OCI-LY7 (cell line): ENCODE data around the gene ARHGEF40. TPM values are rescaled to one million over a fixed set of nuclear protein-coding genes. Genes with fewer than 3 reads are reported as not detected.

Experiments used
- BruUV-seq: library from RNA; stranded (reverse); fragments of 400-500 nt; replicated peaks from 2 replicates; lab custom pipeline; 2021; lab: Mats Ljungman, UMichigan
- CTCF ChIA-PET: fragments of 300-600 bp; sonication (Branson Sonifier 250); formaldehyde crosslinking; loops from one replicate; lab custom pipeline; 2022; ENCODE audit warnings: antibody characterized with exemption; ENCODE audit not compliant: unreplicated experiment; lab: Charles Lee
- POLR2A ChIA-PET: fragments of 300-600 bp; sonication (Branson Sonifier 250); formaldehyde crosslinking; loops from one replicate; lab custom pipeline; 2022; ENCODE audit warnings: antibody characterized with exemption; lab: Charles Lee
- DNase-seq: peaks from one replicate; pipeline ENCODE4 v3.0.0-alpha.2; 2015; ENCODE audit warnings: low spot score
- H2AFZ ChIP-seq: fragments of 200-600 bp; sonication (generic), shearing (Covaris generic); 2 replicates; pipeline ENCODE4 v1.6.1; 2014; ENCODE audit warnings: mild to moderate bottlenecking, antibody characterized with exemption, low read length, moderate library complexity
- H3K27ac ChIP-seq: fragments of 200-600 bp; sonication (generic); 2 replicates; pipeline ENCODE4 v1.5.1; 2014; ENCODE audit warnings: mixed run types, low read depth, mild to moderate bottlenecking, moderate library complexity, low read length, inconsistent platforms; ENCODE audit not compliant: poor library complexity, severe bottlenecking
- H3K36me3 ChIP-seq: fragments of 200-600 bp; sonication (generic); 2 replicates; pipeline ENCODE4 v1.6.1; 2014; ENCODE audit warnings: mild to moderate bottlenecking, antibody characterized with exemption, low read length, moderate library complexity, mixed read lengths; ENCODE audit not compliant: insufficient read depth
- H3K4me1 ChIP-seq: fragments of 200-600 bp; sonication (generic); 2 replicates; pipeline ENCODE4 v1.5.1; 2014; ENCODE audit warnings: mild to moderate bottlenecking, low read length; ENCODE audit not compliant: insufficient read depth, poor library complexity, severe bottlenecking
- H3K4me2 ChIP-seq: fragments of 200-600 bp; sonication (generic); 2 replicates; pipeline ENCODE4 v1.6.1; 2014; ENCODE audit warnings: mild to moderate bottlenecking, low read length
- H3K4me3 ChIP-seq: fragments of 200-600 bp; sonication (generic); 2 replicates; pipeline ENCODE4 v1.5.1; 2014; ENCODE audit warnings: mild to moderate bottlenecking, low read depth, low read length; ENCODE audit not compliant: poor library complexity, severe bottlenecking
- H3K79me2 ChIP-seq: fragments of 200-600 bp; sonication (generic); 2 replicates; pipeline ENCODE4 v1.6.1; 2016; ENCODE audit warnings: low read depth, mild to moderate bottlenecking, low read length, moderate library complexity, mixed read lengths; ENCODE audit not compliant: insufficient read depth
- H3K9me2 ChIP-seq: fragments of 200-600 bp; sonication (generic); 2 replicates; pipeline ENCODE4 v1.6.1; 2016; ENCODE audit warnings: mild to moderate bottlenecking, low read length, mixed read lengths; ENCODE audit not compliant: insufficient read depth
- H3K9me3 ChIP-seq: fragments of 200-600 bp; sonication (generic); 2 replicates; pipeline ENCODE4 v1.6.1; 2014; ENCODE audit warnings: mild to moderate bottlenecking, mixed run types, low read length, mixed read lengths
- H4K20me1 ChIP-seq: fragments of 200-600 bp; sonication (generic); 2 replicates; pipeline ENCODE4 v1.6.1; 2014; ENCODE audit warnings: mild to moderate bottlenecking, antibody characterized with exemption, low read length, moderate library complexity, mixed read lengths; ENCODE audit not compliant: insufficient read depth
- EZH2phosphoT487 ChIP-seq: fragments of 200-600 bp; sonication (generic); IDR thresholded peaks from 2 replicates; pipeline ENCODE4 v1.6.1; 2018; ENCODE audit warnings: low read depth, borderline replicate concordance, mild to moderate bottlenecking, mixed run types, antibody characterized with exemption, low read length, moderate library complexity, mixed read lengths
- intact Hi-C: fragments of 100-400 bp; cut with micrococcal nuclease; formaldehyde crosslinking; loops from one replicate; pipeline ENCODE4 v1.10.0; 2022; ENCODE audit not compliant: unreplicated experiment
- total RNA-seq, 2 experiments: library from RNA; depleted of rRNA in 1 of 2; stranded (reverse); fragments of >200 nt in 1 of 2; shearing (Covaris generic) in 1 of 2; gene quantifications; 2 replicates each; pipeline ENCODE4 v1.2.3, GENCODE V29; 2014 to 2022
- TF ChIP-seq, protein P1 (sequence below): fragments of 200-600 bp; sonication (generic); conservative IDR thresholded peaks from 2 replicates; pipeline ENCODE4 v1.5.1; 2014; ENCODE audit warnings: mild to moderate bottlenecking, antibody characterized with exemption, low read length, moderate library complexity, mixed read lengths

The ARHGEF40 gene
- total RNA-seq, 2 experiments from 2014 or later, result 1.3 to 2.0 TPM

- intact Hi-C loops, result no loop called here
- H3K4me1 ChIP-seq, result no peaks in the 10 kb centered on the region
- H3K9me3 ChIP-seq, result no peaks in the 10 kb centered on the region
- H3K79me2 ChIP-seq, result no peaks in the 10 kb centered on the region
- TF ChIP-seq, protein P1, sequence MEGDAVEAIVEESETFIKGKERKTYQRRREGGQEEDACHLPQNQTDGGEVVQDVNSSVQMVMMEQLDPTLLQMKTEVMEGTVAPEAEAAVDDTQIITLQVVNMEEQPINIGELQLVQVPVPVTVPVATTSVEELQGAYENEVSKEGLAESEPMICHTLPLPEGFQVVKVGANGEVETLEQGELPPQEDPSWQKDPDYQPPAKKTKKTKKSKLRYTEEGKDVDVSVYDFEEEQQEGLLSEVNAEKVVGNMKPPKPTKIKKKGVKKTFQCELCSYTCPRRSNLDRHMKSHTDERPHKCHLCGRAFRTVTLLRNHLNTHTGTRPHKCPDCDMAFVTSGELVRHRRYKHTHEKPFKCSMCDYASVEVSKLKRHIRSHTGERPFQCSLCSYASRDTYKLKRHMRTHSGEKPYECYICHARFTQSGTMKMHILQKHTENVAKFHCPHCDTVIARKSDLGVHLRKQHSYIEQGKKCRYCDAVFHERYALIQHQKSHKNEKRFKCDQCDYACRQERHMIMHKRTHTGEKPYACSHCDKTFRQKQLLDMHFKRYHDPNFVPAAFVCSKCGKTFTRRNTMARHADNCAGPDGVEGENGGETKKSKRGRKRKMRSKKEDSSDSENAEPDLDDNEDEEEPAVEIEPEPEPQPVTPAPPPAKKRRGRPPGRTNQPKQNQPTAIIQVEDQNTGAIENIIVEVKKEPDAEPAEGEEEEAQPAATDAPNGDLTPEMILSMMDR, result no peak
- TF ChIP-seq EZH2phosphoT487, result no peak
- ChIA-PET CTCF (no interaction called here), POLR2A (no interaction called here)
- H3K4me2 ChIP-seq, result no peak overlapping the region
- no peaks in the 10 kb centered on the region for H3K36me3 ChIP-seq
- H4K20me1 ChIP-seq, result no peaks in the 10 kb centered on the region
- no peak overlapping the region for H3K4me3 ChIP-seq
- no peak for DNase-seq
- H3K9me2 ChIP-seq, result no peaks in the 10 kb centered on the region
- no TSS peak for BruUV-seq
- H2AFZ ChIP-seq, result no peak overlapping the region
- H3K27ac ChIP-seq, result no peak overlapping the region
Measured at GRCh38 chr14:21120686-21121085, 50.6 kb downstream of the ARHGEF40 start.

DNA sequence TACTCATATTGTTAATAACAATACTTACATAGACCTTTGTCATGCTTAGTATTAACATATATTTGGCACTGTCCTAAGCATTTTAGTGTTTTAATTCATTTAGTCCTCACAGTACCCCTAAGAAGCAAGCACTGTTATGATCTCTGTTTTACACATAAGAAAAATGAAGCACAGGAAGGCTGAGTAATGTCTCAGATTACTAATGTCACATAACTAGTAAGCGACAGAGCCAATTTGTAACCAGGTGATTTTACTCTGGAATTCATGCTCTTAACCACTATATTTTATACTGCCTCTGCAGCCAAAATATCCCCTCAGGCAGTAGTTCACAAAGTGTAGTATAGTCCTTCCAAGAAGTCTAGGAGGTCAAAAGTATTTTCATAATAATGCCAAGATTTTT lies 51.0 kb downstream of the ARHGEF40 start:
- no peak for TF ChIP-seq EZH2phosphoT487
- TF ChIP-seq, protein P1, result no peak
- Histone ChIP-seq H3K4me3 (no peak overlapping the region), H3K9me2 (no peaks in the 10 kb centered on the region), H3K79me2 (no peaks in the 10 kb centered on the region), H3K4me1 (no peaks in the 10 kb centered on the region), H3K9me3 (no peaks in the 10 kb centered on the region), H3K36me3 (no peaks in the 10 kb centered on the region), H4K20me1 (no peaks in the 10 kb centered on the region), H3K4me2 (no peak overlapping the region), H3K27ac (no peak overlapping the region), H2AFZ (no peak overlapping the region)
- ChIA-PET POLR2A (no interaction called here), CTCF (no interaction called here)
- no peak for DNase-seq
- intact Hi-C loops, result no loop called here
- no TSS peak for BruUV-seq

DNA sequence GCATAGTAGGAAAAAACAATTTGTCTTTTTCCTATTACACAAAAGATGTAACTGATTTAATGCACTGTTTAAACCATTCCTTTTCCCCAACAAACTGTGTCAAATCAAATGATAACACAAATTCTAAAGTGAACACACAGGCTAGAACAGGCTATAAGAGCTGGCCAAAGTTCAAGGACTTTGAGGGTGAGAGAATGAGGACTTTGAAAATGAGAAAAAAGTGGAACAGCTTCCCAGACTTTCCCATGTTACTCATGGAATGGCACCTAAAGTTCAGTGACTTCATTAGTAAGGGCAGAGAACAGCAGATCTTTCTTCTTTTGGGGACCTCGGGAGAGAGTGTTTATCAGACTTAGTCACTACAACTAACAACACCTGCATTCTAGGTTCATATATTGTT lies 53.3 kb downstream of the ARHGEF40 start:
- no peak overlapping the region for H3K4me2 ChIP-seq
- H4K20me1 ChIP-seq, result no peaks in the 10 kb centered on the region
- H3K79me2 ChIP-seq, result no peaks in the 10 kb centered on the region
- intact Hi-C loops, result no loop called here
- BruUV-seq, result no TSS peak
- H3K4me3 ChIP-seq, result no peak overlapping the region
- no peak for DNase-seq
- no peaks in the 10 kb centered on the region for H3K36me3 ChIP-seq
- TF ChIP-seq, protein P1, result no peak
- no peak for TF ChIP-seq EZH2phosphoT487
- CTCF ChIA-PET, result interaction anchor here (0.5 kb wide), 1 partner anchor 702 kb away, joined by 3 read pairs; no protein-coding TSS in a partner anchor
- no peak overlapping the region for H2AFZ ChIP-seq
- POLR2A ChIA-PET, result interaction anchor here (0.6 to 1.3 kb wide), 3 partner anchors 10 to 24 kb away, joined by 3 read pairs; no protein-coding TSS in a partner anchor
- no peak overlapping the region for H3K27ac ChIP-seq
- no peaks in the 10 kb centered on the region for H3K9me3 ChIP-seq
- no peaks in the 10 kb centered on the region for H3K4me1 ChIP-seq
- no peaks in the 10 kb centered on the region for H3K9me2 ChIP-seq
